ENCODE measurements around the gene BBX. TPM values are rescaled to one million over a fixed set of nuclear protein-coding genes. Genes with fewer than 3 reads are reported as not detected.

BBX gene
- total RNA-seq, 1 experiment from 2014 or later = 73.2 TPM

DNA sequence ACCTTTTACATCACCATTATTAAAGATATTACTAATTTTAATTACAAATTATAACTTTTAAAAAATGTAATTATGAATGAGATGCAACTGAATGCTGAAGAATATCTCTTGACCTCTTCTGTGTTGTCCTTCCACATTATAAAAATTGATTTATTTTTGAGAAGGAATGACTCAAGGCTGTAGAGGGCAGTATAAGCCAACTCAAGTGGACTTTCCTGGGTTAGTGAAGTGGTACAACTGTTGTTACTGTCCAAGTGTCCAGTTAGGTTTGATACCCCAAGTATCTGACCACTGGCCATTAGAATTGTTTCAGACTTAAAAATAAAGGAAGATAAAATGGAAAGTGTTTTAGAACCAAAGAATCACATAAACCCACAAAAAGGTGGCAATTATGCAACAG is 51.9 kb downstream of the BBX start:
- intact Hi-C loops (cut with micrococcal nuclease) = loop anchor here (2.0 to 10.0 kb wide), 4 partner anchors 90 to 350 kb away; no protein-coding TSS in a partner anchor

GRCh38 chr3:107578091-107578490 is 55.3 kb downstream of the BBX start:
- Mint-ChIP-seq H3K9me3 (ENCODE audit: unreplicated experiment) (no peaks in the 10 kb centered on the region), H3K27me3 (ENCODE audit: insufficient read depth, unreplicated experiment) (no peaks in the 10 kb centered on the region), H3K4me3 (ENCODE audit: unreplicated experiment) (no peak overlapping the region), H3K36me3 (ENCODE audit: insufficient read depth, unreplicated experiment) (peaks cover 8% of the 10 kb centered on the region), H3K27ac (ENCODE audit: low read depth, unreplicated experiment) (no peak overlapping the region), H3K4me1 (ENCODE audit: insufficient read depth, unreplicated experiment) (no peaks in the 10 kb centered on the region)
- ChIA-PET CTCF (interaction anchor here (0.6 to 2.0 kb wide), 5 partner anchors 9 to 969 kb away, joined by 3 to 6 read pairs (median 3); no protein-coding TSS in a partner anchor), POLR2A (interaction anchor here (0.7 kb wide), 1 partner anchor 21 kb away, joined by 3 read pairs; no protein-coding TSS in a partner anchor)
- intact Hi-C loops (cut with micrococcal nuclease) = loop anchor here (10.0 kb wide), 2 partner anchors 87 to 347 kb away; no protein-coding TSS in a partner anchor
- no peak for DNase-seq (ENCODE audit: unreplicated experiment)
- TF ChIP-seq, protein P1, sequence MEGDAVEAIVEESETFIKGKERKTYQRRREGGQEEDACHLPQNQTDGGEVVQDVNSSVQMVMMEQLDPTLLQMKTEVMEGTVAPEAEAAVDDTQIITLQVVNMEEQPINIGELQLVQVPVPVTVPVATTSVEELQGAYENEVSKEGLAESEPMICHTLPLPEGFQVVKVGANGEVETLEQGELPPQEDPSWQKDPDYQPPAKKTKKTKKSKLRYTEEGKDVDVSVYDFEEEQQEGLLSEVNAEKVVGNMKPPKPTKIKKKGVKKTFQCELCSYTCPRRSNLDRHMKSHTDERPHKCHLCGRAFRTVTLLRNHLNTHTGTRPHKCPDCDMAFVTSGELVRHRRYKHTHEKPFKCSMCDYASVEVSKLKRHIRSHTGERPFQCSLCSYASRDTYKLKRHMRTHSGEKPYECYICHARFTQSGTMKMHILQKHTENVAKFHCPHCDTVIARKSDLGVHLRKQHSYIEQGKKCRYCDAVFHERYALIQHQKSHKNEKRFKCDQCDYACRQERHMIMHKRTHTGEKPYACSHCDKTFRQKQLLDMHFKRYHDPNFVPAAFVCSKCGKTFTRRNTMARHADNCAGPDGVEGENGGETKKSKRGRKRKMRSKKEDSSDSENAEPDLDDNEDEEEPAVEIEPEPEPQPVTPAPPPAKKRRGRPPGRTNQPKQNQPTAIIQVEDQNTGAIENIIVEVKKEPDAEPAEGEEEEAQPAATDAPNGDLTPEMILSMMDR (IDR thresholded peaks at IDR 0.05; ENCODE audit: unreplicated experiment) = no peak
- BruUV-seq (replicated peaks) = no TSS peak

More for the DNA sequence above, 51.9 kb downstream of the BBX start:
- CTCF ChIA-PET = interaction anchor here (0.7 to 3.2 kb wide), 24 partner anchors 9 to 394 kb away, joined by 3 to 20 read pairs (median 4); no protein-coding TSS in a partner anchor
- Mint-ChIP-seq H3K4me3 (ENCODE audit: unreplicated experiment) (no peak overlapping the region), H3K27me3 (ENCODE audit: insufficient read depth, unreplicated experiment) (no peaks in the 10 kb centered on the region), H3K9me3 (ENCODE audit: unreplicated experiment) (no peaks in the 10 kb centered on the region), H3K4me1 (ENCODE audit: insufficient read depth, unreplicated experiment) (no peaks in the 10 kb centered on the region), H3K36me3 (ENCODE audit: insufficient read depth, unreplicated experiment) (peaks cover 8% of the 10 kb centered on the region), H3K27ac (ENCODE audit: low read depth, unreplicated experiment) (no peak overlapping the region)
- peak; percentile 56 for DNase-seq (ENCODE audit: unreplicated experiment)
- TF ChIP-seq, protein P1 (IDR thresholded peaks at IDR 0.05; ENCODE audit: unreplicated experiment) = peak; percentile 64
- POLR2A ChIA-PET = no interaction called here
- BruUV-seq (replicated peaks) = no TSS peak

GRCh38 chr3:107578523-107578922 is 55.8 kb downstream of the BBX start:
- ChIA-PET CTCF (interaction anchor here (0.6 to 2.0 kb wide), 5 partner anchors 10 to 969 kb away, joined by 3 to 6 read pairs (median 3); no protein-coding TSS in a partner anchor), POLR2A (interaction anchor here (0.7 kb wide), 1 partner anchor 20 kb away, joined by 3 read pairs; no protein-coding TSS in a partner anchor)
- Mint-ChIP-seq H3K27me3 (ENCODE audit: insufficient read depth, unreplicated experiment) (no peaks in the 10 kb centered on the region), H3K27ac (ENCODE audit: low read depth, unreplicated experiment) (no peak overlapping the region), H3K4me3 (ENCODE audit: unreplicated experiment) (no peak overlapping the region), H3K36me3 (ENCODE audit: insufficient read depth, unreplicated experiment) (peaks cover 8% of the 10 kb centered on the region), H3K9me3 (ENCODE audit: unreplicated experiment) (no peaks in the 10 kb centered on the region), H3K4me1 (ENCODE audit: insufficient read depth, unreplicated experiment) (no peaks in the 10 kb centered on the region)
- intact Hi-C loops (cut with micrococcal nuclease) = loop anchor here (10.0 kb wide), 2 partner anchors 86 to 346 kb away; no protein-coding TSS in a partner anchor
- DNase-seq (ENCODE audit: unreplicated experiment) = no peak
- TF ChIP-seq, protein P1 (IDR thresholded peaks at IDR 0.05; ENCODE audit: unreplicated experiment) = no peak
- BruUV-seq (replicated peaks) = no TSS peak

- Mint-ChIP-seq H3K27ac (ENCODE audit: low read depth, unreplicated experiment) (no peak overlapping the region), H3K27me3 (ENCODE audit: insufficient read depth, unreplicated experiment) (no peaks in the 10 kb centered on the region), H3K9me3 (ENCODE audit: unreplicated experiment) (no peaks in the 10 kb centered on the region), H3K4me3 (ENCODE audit: unreplicated experiment) (no peak overlapping the region), H3K4me1 (ENCODE audit: insufficient read depth, unreplicated experiment) (no peaks in the 10 kb centered on the region), H3K36me3 (ENCODE audit: insufficient read depth, unreplicated experiment) (peaks cover 8% of the 10 kb centered on the region)
- BruUV-seq (replicated peaks) = no TSS peak
- TF ChIP-seq, protein P1 (IDR thresholded peaks at IDR 0.05; ENCODE audit: unreplicated experiment) = no peak
- CTCF ChIA-PET = interaction anchor here (0.5 to 1.3 kb wide), 4 partner anchors 8 to 169 kb away, joined by 3 to 4 read pairs (median 4); no protein-coding TSS in a partner anchor
- DNase-seq (ENCODE audit: unreplicated experiment) = no peak
- intact Hi-C loops (cut with micrococcal nuclease) = loop anchor here (10.0 kb wide), 2 partner anchors 85 to 345 kb away; no protein-coding TSS in a partner anchor
- POLR2A ChIA-PET = interaction anchor here (1.3 kb wide), 1 partner anchor 12 kb away, joined by 6 read pairs; no protein-coding TSS in a partner anchor
These were observed 56.6 kb downstream of the BBX start for GRCh38 chr3:107579371-107579770.
